Activated CD8-positive, alpha-beta T cell treated with anti-CD3 and anti-CD28 coated beads, Interleukin-2, amount 10 ng/mL, durations not matched to agents 7 days and 5 days (primary cell): ENCODE results near the gene DEGS1. TPM values are rescaled to one million over a fixed set of nuclear protein-coding genes. Genes with fewer than 3 reads are reported as not detected.
"Not testable (repeated sequence)": the region's sequence is repeated elsewhere in the genome, so short reads cannot be mapped to it uniquely, and the experiment has no call there.

Experiments used
- ATAC-seq: fragments of 150-1000 bp; cut with Tn5 transposase; one replicate; pipeline ENCODE4 v1.10.0; 2021; ENCODE audit warnings: moderate library complexity
- CTCF ChIA-PET: fragments of 350-600 bp; sonication (Branson Sonifier 250); formaldehyde crosslinking; loops from one replicate; lab custom pipeline; 2021; ENCODE audit warnings: antibody characterized with exemption; lab: Charles Lee
- POLR2A ChIA-PET: fragments of 350-600 bp; sonication (Branson Sonifier 250); formaldehyde crosslinking; loops from one replicate; lab custom pipeline; 2021; ENCODE audit warnings: antibody characterized with exemption; lab: Charles Lee
- DNase-seq: peaks from one replicate; pipeline ENCODE4 v3.0.0-alpha.2; 2020
- H3K27ac Mint-ChIP-seq: one replicate; pipeline ENCODE4 v1.8.0; 2021; ENCODE audit warnings: mild to moderate bottlenecking, mixed read lengths
- H3K27me3 Mint-ChIP-seq: one replicate; pipeline ENCODE4 v1.8.0; 2021; ENCODE audit warnings: low read depth, mixed read lengths
- H3K36me3 Mint-ChIP-seq: one replicate; pipeline ENCODE4 v1.8.0; 2021; ENCODE audit warnings: low read depth, mixed read lengths
- H3K4me1 Mint-ChIP-seq: one replicate; pipeline ENCODE4 v1.8.0; 2021; ENCODE audit warnings: low read depth, mixed read lengths
- H3K4me3 Mint-ChIP-seq: one replicate; pipeline ENCODE4 v1.8.0; 2021; ENCODE audit warnings: mild to moderate bottlenecking, mixed read lengths
- H3K9me3 Mint-ChIP-seq: one replicate; pipeline ENCODE4 v1.8.0; 2022; ENCODE audit warnings: mixed read lengths; ENCODE audit not compliant: insufficient read depth
- total RNA-seq, 2 experiments: library from RNA; stranded (reverse); gene quantifications; one replicate each; pipeline ENCODE4 v1.2.3, GENCODE V29; 2021

The DEGS1 gene
- total RNA-seq, 2 experiments from 2014 or later, result 71.3 to 77.2 TPM

GRCh38 chr1:224196813-224197600, 14.0 kb downstream of the DEGS1 start:
- ChIA-PET POLR2A (interaction anchor here (1.0 kb wide), 1 partner anchor 9 kb away, joined by 3 read pairs; no protein-coding TSS in a partner anchor), CTCF (interaction anchor here (0.7 kb wide), 1 partner anchor 90 kb away, joined by 3 read pairs; no protein-coding TSS in a partner anchor)
- no peaks in the 10 kb centered on the region for H3K9me3 Mint-ChIP-seq
- DNase-seq, result no peak
- H3K27ac Mint-ChIP-seq, result no peak overlapping the region
- peaks cover 9% of the 10 kb centered on the region for H3K4me1 Mint-ChIP-seq
- ATAC-seq, result no peak
- H3K4me3 Mint-ChIP-seq, result no peak overlapping the region
- no peaks in the 10 kb centered on the region for H3K27me3 Mint-ChIP-seq
- H3K36me3 Mint-ChIP-seq, result peaks cover 27% of the 10 kb centered on the region

GRCh38 chr1:224198572-224198971, 15.5 kb downstream of the DEGS1 start:
- POLR2A ChIA-PET, result interaction anchor here (0.6 kb wide), 1 partner anchor 116 kb away, joined by 3 read pairs; no protein-coding TSS in a partner anchor
- peaks cover 3% of the 10 kb centered on the region for H3K4me1 Mint-ChIP-seq
- H3K36me3 Mint-ChIP-seq, result peaks cover 15% of the 10 kb centered on the region
- no peak for ATAC-seq
- H3K27ac Mint-ChIP-seq, result no peak overlapping the region
- H3K9me3 Mint-ChIP-seq, result no peaks in the 10 kb centered on the region
- H3K27me3 Mint-ChIP-seq, result no peaks in the 10 kb centered on the region
- CTCF ChIA-PET, result no interaction called here
- H3K4me3 Mint-ChIP-seq, result no peak overlapping the region
- no peak for DNase-seq

- Mint-ChIP-seq H3K9me3 (no peaks in the 10 kb centered on the region), H3K4me3 (no peak overlapping the region), H3K4me1 (peaks cover 8% of the 10 kb centered on the region), H3K27me3 (no peaks in the 10 kb centered on the region), H3K36me3 (peaks cover 8% of the 10 kb centered on the region), H3K27ac (no peak overlapping the region)
- CTCF ChIA-PET, result no interaction called here
- POLR2A ChIA-PET, result no interaction called here
- ATAC-seq (no peak), DNase-seq (no peak)
Observed at GRCh38 chr1:224199679-224200078, 16.6 kb downstream of the DEGS1 start.

- Mint-ChIP-seq H3K27ac (no peak overlapping the region), H3K4me1 (peaks cover 14% of the 10 kb centered on the region), H3K9me3 (no peaks in the 10 kb centered on the region), H3K36me3 (no peaks in the 10 kb centered on the region), H3K4me3 (no peak overlapping the region), H3K27me3 (no peaks in the 10 kb centered on the region)
- ATAC-seq (no peak), DNase-seq (no peak)
- ChIA-PET POLR2A (no interaction called here), CTCF (no interaction called here)
Observed at GRCh38 chr1:224201383-224201782, 18.3 kb downstream of the DEGS1 start.

- H3K27ac Mint-ChIP-seq, result peak overlapping the region; percentile 21
- peaks cover 14% of the 10 kb centered on the region for H3K4me1 Mint-ChIP-seq
- ATAC-seq, result no peak
- DNase-seq, result no peak
- ChIA-PET CTCF (no interaction called here), POLR2A (no interaction called here)
- no peak overlapping the region for H3K4me3 Mint-ChIP-seq
- H3K27me3 Mint-ChIP-seq, result no peaks in the 10 kb centered on the region
- H3K36me3 Mint-ChIP-seq, result no peaks in the 10 kb centered on the region
- H3K9me3 Mint-ChIP-seq, result no peaks in the 10 kb centered on the region
Observed at GRCh38 chr1:224201853-224202252, 18.8 kb downstream of the DEGS1 start.

GRCh38 chr1:224203243-224204016, 20.4 kb downstream of the DEGS1 start:
- peak overlapping the region; percentile 14 for H3K27ac Mint-ChIP-seq
- DNase-seq, result no peak
- POLR2A ChIA-PET, result interaction anchor here (0.6 to 1.0 kb wide), 2 partner anchors 21 to 1117 kb away, joined by 3 to 4 read pairs; partner anchors contain the start of gene DEGS1

GRCh38 chr1:224205438-224205840, 22.4 kb downstream of the DEGS1 start:
- Mint-ChIP-seq H3K4me1 (peaks cover 14% of the 10 kb centered on the region), H3K27ac (peak overlapping the region; percentile 44), H3K4me3 (peak overlapping the region; percentile 45), H3K27me3 (no peaks in the 10 kb centered on the region), H3K36me3 (no peaks in the 10 kb centered on the region), H3K9me3 (no peaks in the 10 kb centered on the region)
- ChIA-PET CTCF (interaction anchor here (1.1 to 2.4 kb wide), 3 partner anchors 36 to 88 kb away, joined by 3 to 7 read pairs (median 5); no protein-coding TSS in a partner anchor), POLR2A (interaction anchor here (0.6 to 1.0 kb wide), 3 partner anchors 8 to 22 kb away, joined by 3 to 4 read pairs (median 3); partner anchors contain the start of gene DEGS1)
- ATAC-seq (peak; percentile 54), DNase-seq (peak; percentile 29)

More at GRCh38 chr1:224203243-224204016, 20.4 kb downstream of the DEGS1 start:
- H3K27me3 Mint-ChIP-seq, result no peaks in the 10 kb centered on the region
- H3K36me3 Mint-ChIP-seq, result no peaks in the 10 kb centered on the region
- no peak overlapping the region for H3K4me3 Mint-ChIP-seq
- CTCF ChIA-PET, result no interaction called here
- no peak for ATAC-seq
- H3K9me3 Mint-ChIP-seq, result no peaks in the 10 kb centered on the region
- peaks cover 14% of the 10 kb centered on the region for H3K4me1 Mint-ChIP-seq

- H3K4me3 Mint-ChIP-seq, H3K9me3 Mint-ChIP-seq, H3K27ac Mint-ChIP-seq, ATAC-seq, H3K36me3 Mint-ChIP-seq, H3K27me3 Mint-ChIP-seq, DNase-seq: not testable (repeated sequence)
- CTCF ChIA-PET, result interaction anchor here (1.3 to 2.4 kb wide), 2 partner anchors 36 to 51 kb away, joined by 3 to 7 read pairs; no protein-coding TSS in a partner anchor
- H3K4me1 Mint-ChIP-seq, result peaks cover 14% of the 10 kb centered on the region
- POLR2A ChIA-PET, result interaction anchor here (0.6 to 0.7 kb wide), 2 partner anchors 9 to 11 kb away, joined by 3 read pairs; no protein-coding TSS in a partner anchor
Observed at GRCh38 chr1:224205931-224206538, 23.0 kb downstream of the DEGS1 start.

- DNase-seq, result no peak
- CTCF ChIA-PET, result no interaction called here
- H3K4me3 Mint-ChIP-seq, result no peak overlapping the region
- H3K36me3 Mint-ChIP-seq, result no peaks in the 10 kb centered on the region
- no peak for ATAC-seq
- H3K27me3 Mint-ChIP-seq, result no peaks in the 10 kb centered on the region
- H3K4me1 Mint-ChIP-seq, result no peaks in the 10 kb centered on the region
- no peaks in the 10 kb centered on the region for H3K9me3 Mint-ChIP-seq
- H3K27ac Mint-ChIP-seq, result no peak overlapping the region
- POLR2A ChIA-PET, result no interaction called here
Observed at GRCh38 chr1:224211206-224211962, 28.3 kb downstream of the DEGS1 start.

- Mint-ChIP-seq H3K27ac (no peak overlapping the region), H3K9me3 (no peaks in the 10 kb centered on the region), H3K27me3 (no peaks in the 10 kb centered on the region), H3K36me3 (no peaks in the 10 kb centered on the region), H3K4me3 (no peak overlapping the region), H3K4me1 (no peaks in the 10 kb centered on the region)
- ChIA-PET POLR2A (no interaction called here), CTCF (no interaction called here)
- DNase-seq (no peak), ATAC-seq (no peak)
Observed at GRCh38 chr1:224212618-224213061, 29.6 kb downstream of the DEGS1 start.
